Activated CD4-positive, alpha-beta memory T cell treated with anti-CD3 and anti-CD28 coated beads for 36 hours (primary cell): ENCODE results near the gene GRIN1. TPM values are rescaled to one million over a fixed set of nuclear protein-coding genes. Genes with fewer than 3 reads are reported as not detected.

Experiments used
- microRNA-seq: library from miRNA; unstranded; fragments of <30 nt; microRNA quantifications from one replicate; pipeline ENCODE4 v1.2.0, GENCODE V29; 2022; ENCODE audit warnings: borderline number of aligned reads, borderline microRNAs expressed, borderline replicate concordance
- total RNA-seq, 2 experiments: library from RNA; stranded (reverse); gene quantifications; one replicate each; pipeline ENCODE4 v1.2.3, GENCODE V29; 2021

Gene GRIN1
- total RNA-seq, 2 experiments from 2014 or later = not detected

Small RNA genes within 50 kb of the gene (microRNA-seq; reads per million reads assigned to microRNA genes)
- not detected for gene MIR3621

Other genes with a start within 250 kb of the GRIN1 start
- 10 to 100 TPM; 66.8 to 69.4 TPM for gene FBXW5, start 194.4 kb upstream of the GRIN1 start, total RNA-seq
- under 1 TPM; 0.90 to 0.94 TPM for gene C8G, start 193.9 kb upstream of the GRIN1 start, total RNA-seq
- gene LCN12, start 186.9 kb upstream of the GRIN1 start, total RNA-seq = 1 to 10 TPM; 1.6 to 2.1 TPM
- not detected for gene PTGDS, start 161.7 kb upstream of the GRIN1 start, total RNA-seq
- gene LCNL1, start 156.2 kb upstream of the GRIN1 start, total RNA-seq = not detected
- gene PAXX, start 146.7 kb upstream of the GRIN1 start, total RNA-seq = 10 to 100 TPM; 71.0 to 71.2 TPM
- under 1 TPM; 0.43 to 0.61 TPM for gene CLIC3, start 142.6 kb upstream of the GRIN1 start, total RNA-seq
- gene ABCA2, start 110.9 kb upstream of the GRIN1 start, total RNA-seq = 10 to 100 TPM; 22.1 to 22.9 TPM
- 1 to 10 TPM in 1 of 2 experiments, under 1 TPM in 1; 0.85 to 1.3 TPM for gene FUT7, start 107.1 kb upstream of the GRIN1 start, total RNA-seq
- gene NPDC1, start 93.0 kb upstream of the GRIN1 start, total RNA-seq = 10 to 100 TPM; 36.0 to 42.6 TPM
- not detected for gene ENTPD2, start 85.1 kb upstream of the GRIN1 start, total RNA-seq
- 1 to 10 TPM; 6.4 to 6.6 TPM for gene SAPCD2, start 68.6 kb upstream of the GRIN1 start, total RNA-seq
- gene UAP1L1, start 61.6 kb upstream of the GRIN1 start, total RNA-seq = 1 to 10 TPM; 6.7 to 7.7 TPM
- 10 to 100 TPM; 32.9 to 33.1 TPM for gene MAN1B1, start 52.2 kb upstream of the GRIN1 start, total RNA-seq
- 100 to 1,000 TPM; 195 to 208 TPM for gene DPP7, start 24.4 kb upstream of the GRIN1 start, total RNA-seq
- gene LRRC26, start 30.9 kb downstream of the GRIN1 start, total RNA-seq = not detected
- not detected for gene TMEM210, start 32.9 kb downstream of the GRIN1 start, total RNA-seq
- gene ANAPC2, start 49.4 kb downstream of the GRIN1 start, total RNA-seq = 10 to 100 TPM; 36.3 to 36.9 TPM
- gene SSNA1, start 49.5 kb downstream of the GRIN1 start, total RNA-seq = 10 to 100 TPM; 58.9 to 62.1 TPM
- gene TPRN, start 61.6 kb downstream of the GRIN1 start, total RNA-seq = 1 to 10 TPM; 6.1 to 6.7 TPM
- 10 to 100 TPM; 30.0 to 31.1 TPM for gene TMEM203, start 66.5 kb downstream of the GRIN1 start, total RNA-seq
- 10 to 100 TPM; 29.4 to 31.3 TPM for gene NDOR1, start 66.5 kb downstream of the GRIN1 start, total RNA-seq
- 1 to 10 TPM; 3.4 to 4.4 TPM for gene RNF208, start 83.1 kb downstream of the GRIN1 start, total RNA-seq
- gene CYSRT1, start 86.0 kb downstream of the GRIN1 start, total RNA-seq = under 1 TPM; 0.21 to 0.70 TPM
- not detected for gene RNF224, start 88.3 kb downstream of the GRIN1 start, total RNA-seq
- gene SLC34A3, start 91.7 kb downstream of the GRIN1 start, total RNA-seq = not detected
- 100 to 1,000 TPM; 320 to 325 TPM for gene TUBB4B, start 102.1 kb downstream of the GRIN1 start, total RNA-seq
- gene STPG3, start 112.1 kb downstream of the GRIN1 start, total RNA-seq = not detected
- gene NELFB, start 116.2 kb downstream of the GRIN1 start, total RNA-seq = 10 to 100 TPM; 57.2 to 57.9 TPM
- 1 to 10 TPM; 6.6 to 6.8 TPM for gene TOR4A, start 138.6 kb downstream of the GRIN1 start, total RNA-seq
- gene NRARP, start 163.1 kb downstream of the GRIN1 start, total RNA-seq = 1 to 10 TPM in 1 of 2 experiments, under 1 TPM in 1; 0.82 to 1.1 TPM